ENCODE measurements around the gene EXOSC5. TPM values are rescaled to one million over a fixed set of nuclear protein-coding genes. Genes with fewer than 3 reads are reported as not detected.
A peak's percentile ranks its signal among the peaks of the same experiment; 100 is the strongest.

EXOSC5 gene
- total and polyA plus RNA-seq, 9 of the 15 experiments (the other 6 are each of a cell fraction or from before 2014, with no cell fraction given), result 10.9 to 75.5 (median 37.8) TPM

DNA sequence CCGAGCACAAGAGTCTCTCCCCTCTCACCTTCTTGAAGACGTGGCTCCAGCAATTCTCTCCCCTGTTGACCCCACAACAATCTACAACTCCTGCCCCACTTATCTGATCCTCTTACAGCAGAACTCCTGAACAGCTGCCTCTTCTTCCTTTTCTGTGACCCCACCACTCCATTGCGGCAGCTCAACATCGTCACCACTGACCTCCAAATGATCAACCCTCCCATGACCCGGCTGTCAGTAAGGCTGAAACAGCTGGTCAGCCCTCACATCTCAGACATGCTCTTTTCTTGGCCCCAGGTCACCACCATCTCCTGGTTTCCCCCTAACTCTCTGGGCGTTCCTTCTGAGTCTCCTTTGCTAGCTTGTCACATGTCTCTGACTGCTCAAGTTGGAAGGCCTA is 1.8 kb downstream of the EXOSC5 start (continued):
- TF ChIP-seq, protein P1, sequence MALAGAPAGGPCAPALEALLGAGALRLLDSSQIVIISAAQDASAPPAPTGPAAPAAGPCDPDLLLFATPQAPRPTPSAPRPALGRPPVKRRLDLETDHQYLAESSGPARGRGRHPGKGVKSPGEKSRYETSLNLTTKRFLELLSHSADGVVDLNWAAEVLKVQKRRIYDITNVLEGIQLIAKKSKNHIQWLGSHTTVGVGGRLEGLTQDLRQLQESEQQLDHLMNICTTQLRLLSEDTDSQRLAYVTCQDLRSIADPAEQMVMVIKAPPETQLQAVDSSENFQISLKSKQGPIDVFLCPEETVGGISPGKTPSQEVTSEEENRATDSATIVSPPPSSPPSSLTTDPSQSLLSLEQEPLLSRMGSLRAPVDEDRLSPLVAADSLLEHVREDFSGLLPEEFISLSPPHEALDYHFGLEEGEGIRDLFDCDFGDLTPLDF (CRISPR knock-in tag; IDR thresholded peaks at IDR 0.05), result no peak
- TF ChIP-seq PHTF2 (CRISPR knock-in tag; IDR thresholded peaks at IDR 0.05), result no peak
- TF ChIP-seq HNRNPK (IDR thresholded peaks at IDR 0.05; ENCODE audit: low read depth, low read length, poor library complexity, severe bottlenecking), result no peak
- TF ChIP-seq POLR2B (IDR thresholded peaks at IDR 0.05; ENCODE audit: low read depth, partially characterized antibody), result no peak
- TF ChIP-seq ZC3H8 (IDR thresholded peaks at IDR 0.05), result no peak
- TF ChIP-seq POLR2G (IDR thresholded peaks at IDR 0.05; ENCODE audit: low read depth, low read length), result no peak
- TF ChIP-seq KLF16 (IDR thresholded peaks at IDR 0.05), result no peak
- TF ChIP-seq KLF1 (tag; IDR thresholded peaks at IDR 0.05), result no peak
- TF ChIP-seq, protein P2, sequence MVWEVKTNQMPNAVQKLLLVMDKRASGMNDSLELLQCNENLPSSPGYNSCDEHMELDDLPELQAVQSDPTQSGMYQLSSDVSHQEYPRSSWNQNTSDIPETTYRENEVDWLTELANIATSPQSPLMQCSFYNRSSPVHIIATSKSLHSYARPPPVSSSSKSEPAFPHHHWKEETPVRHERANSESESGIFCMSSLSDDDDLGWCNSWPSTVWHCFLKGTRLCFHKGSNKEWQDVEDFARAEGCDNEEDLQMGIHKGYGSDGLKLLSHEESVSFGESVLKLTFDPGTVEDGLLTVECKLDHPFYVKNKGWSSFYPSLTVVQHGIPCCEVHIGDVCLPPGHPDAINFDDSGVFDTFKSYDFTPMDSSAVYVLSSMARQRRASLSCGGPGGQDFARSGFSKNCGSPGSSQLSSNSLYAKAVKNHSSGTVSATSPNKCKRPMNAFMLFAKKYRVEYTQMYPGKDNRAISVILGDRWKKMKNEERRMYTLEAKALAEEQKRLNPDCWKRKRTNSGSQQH (CRISPR knock-in tag; IDR thresholded peaks at IDR 0.05), result no peak
- TF ChIP-seq ESRRA (IDR thresholded peaks at IDR 0.05; ENCODE audit: borderline replicate concordance, low read depth), result peak; percentile 71; the same call in 1 of the 2 replicates
- TF ChIP-seq ZNF175 (CRISPR knock-in tag; IDR thresholded peaks at IDR 0.05; ENCODE audit: low read depth), result no peak
- TF ChIP-seq, protein P3, sequence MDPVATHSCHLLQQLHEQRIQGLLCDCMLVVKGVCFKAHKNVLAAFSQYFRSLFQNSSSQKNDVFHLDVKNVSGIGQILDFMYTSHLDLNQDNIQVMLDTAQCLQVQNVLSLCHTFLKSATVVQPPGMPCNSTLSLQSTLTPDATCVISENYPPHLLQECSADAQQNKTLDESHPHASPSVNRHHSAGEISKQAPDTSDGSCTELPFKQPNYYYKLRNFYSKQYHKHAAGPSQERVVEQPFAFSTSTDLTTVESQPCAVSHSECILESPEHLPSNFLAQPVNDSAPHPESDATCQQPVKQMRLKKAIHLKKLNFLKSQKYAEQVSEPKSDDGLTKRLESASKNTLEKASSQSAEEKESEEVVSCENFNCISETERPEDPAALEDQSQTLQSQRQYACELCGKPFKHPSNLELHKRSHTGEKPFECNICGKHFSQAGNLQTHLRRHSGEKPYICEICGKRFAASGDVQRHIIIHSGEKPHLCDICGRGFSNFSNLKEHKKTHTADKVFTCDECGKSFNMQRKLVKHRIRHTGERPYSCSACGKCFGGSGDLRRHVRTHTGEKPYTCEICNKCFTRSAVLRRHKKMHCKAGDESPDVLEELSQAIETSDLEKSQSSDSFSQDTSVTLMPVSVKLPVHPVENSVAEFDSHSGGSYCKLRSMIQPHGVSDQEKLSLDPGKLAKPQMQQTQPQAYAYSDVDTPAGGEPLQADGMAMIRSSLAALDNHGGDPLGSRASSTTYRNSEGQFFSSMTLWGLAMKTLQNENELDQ (CRISPR knock-in tag; IDR thresholded peaks at IDR 0.05; ENCODE audit: borderline replicate concordance), result no peak
- no peak for TF ChIP-seq MXI1 (IDR thresholded peaks at IDR 0.05; ENCODE audit: low read depth, low read length)
- TF ChIP-seq SRSF3 (IDR thresholded peaks at IDR 0.05; ENCODE audit: insufficient read depth, low read length), result no peak
- TF ChIP-seq ZNF124 (CRISPR knock-in tag; IDR thresholded peaks at IDR 0.05), result no peak
- TF ChIP-seq ZNF12 (CRISPR knock-in tag; IDR thresholded peaks at IDR 0.05), result no peak
- TF ChIP-seq ZNF586 (CRISPR knock-in tag; conservative IDR thresholded peaks at IDR 0.05), result no peak
- TF ChIP-seq ZNF408 (CRISPR knock-in tag; IDR thresholded peaks at IDR 0.05; ENCODE audit: low read depth), result no peak
- no peak for TF ChIP-seq SMARCC2 (IDR thresholded peaks at IDR 0.05; ENCODE audit: low read depth)
- TF ChIP-seq SAP30 (IDR thresholded peaks at IDR 0.05; ENCODE audit: borderline replicate concordance, insufficient read depth, low read depth, low read length, poor library complexity, severe bottlenecking), result peak; percentile 68
- TF ChIP-seq DIDO1 (tag; IDR thresholded peaks at IDR 0.05; ENCODE audit: low read depth), result no peak
- TF ChIP-seq POLR2H (tag; IDR thresholded peaks at IDR 0.05; ENCODE audit: low read depth), result no peak
- no peak for TF ChIP-seq POLR3A (IDR thresholded peaks at IDR 0.05; ENCODE audit: borderline replicate concordance, extremely low read depth, insufficient read depth, insufficient read length)
- TF ChIP-seq TAF15 (IDR thresholded peaks at IDR 0.05; ENCODE audit: low read depth, low read length), result no peak
